ENCODE results near the gene TAF11L7. TPM values are rescaled to one million over a fixed set of nuclear protein-coding genes. Genes with fewer than 3 reads are reported as not detected.

TAF11L7 gene
- total and polyA plus RNA-seq, 8 donors = not detected

Other genes with a start within 250 kb of the TAF11L7 start
- gene TAF11L2, start 87.5 kb downstream of the TAF11L7 start, total RNA-seq = not detected
- not detected for gene TAF11L2, start 87.5 kb downstream of the TAF11L7 start, polyA plus RNA-seq
- gene TAF11L3, start 67.4 kb downstream of the TAF11L7 start, total RNA-seq = not detected
- not detected for gene TAF11L3, start 67.4 kb downstream of the TAF11L7 start, polyA plus RNA-seq
- not detected for gene TAF11L4, start 64.0 kb downstream of the TAF11L7 start, total RNA-seq
- not detected for gene TAF11L4, start 64.0 kb downstream of the TAF11L7 start, polyA plus RNA-seq
- not detected for gene TAF11L5, start 60.5 kb downstream of the TAF11L7 start, total RNA-seq
- not detected for gene TAF11L5, start 60.5 kb downstream of the TAF11L7 start, polyA plus RNA-seq
- gene TAF11L6, start 57.1 kb downstream of the TAF11L7 start, total RNA-seq = not detected
- gene TAF11L6, start 57.1 kb downstream of the TAF11L7 start, polyA plus RNA-seq = not detected
- not detected for gene TAF11L8, start 5.2 kb upstream of the TAF11L7 start, total RNA-seq
- gene TAF11L8, start 5.2 kb upstream of the TAF11L7 start, polyA plus RNA-seq = not detected
- gene TAF11L9, start 8.6 kb upstream of the TAF11L7 start, total RNA-seq = not detected
- not detected for gene TAF11L9, start 8.6 kb upstream of the TAF11L7 start, polyA plus RNA-seq
- gene TAF11L10, start 12.1 kb upstream of the TAF11L7 start, total RNA-seq = not detected
- gene TAF11L10, start 12.1 kb upstream of the TAF11L7 start, polyA plus RNA-seq = not detected
- gene TAF11L11, start 18.4 kb upstream of the TAF11L7 start, total RNA-seq = not detected
- not detected for gene TAF11L11, start 18.4 kb upstream of the TAF11L7 start, polyA plus RNA-seq
- not detected for gene TAF11L12, start 24.6 kb upstream of the TAF11L7 start, total RNA-seq
- gene TAF11L12, start 24.6 kb upstream of the TAF11L7 start, polyA plus RNA-seq = not detected
- gene TAF11L13, start 46.3 kb upstream of the TAF11L7 start, total RNA-seq = not detected
- gene TAF11L13, start 46.3 kb upstream of the TAF11L7 start, polyA plus RNA-seq = not detected
- not detected for gene TAF11L14, start 48.7 kb upstream of the TAF11L7 start, total RNA-seq
- not detected for gene TAF11L14, start 48.7 kb upstream of the TAF11L7 start, polyA plus RNA-seq

All from pancreas (tissue), 8 donors.